A549 (cell line): Measurements from ENCODE around the gene TRPV6. TPM values are rescaled to one million over a fixed set of nuclear protein-coding genes. Genes with fewer than 3 reads are reported as not detected.

ENCODE experiments used
- ATAC-seq, 2 experiments: fragments of 200-7000 bp in 1 of 2; fragments of >200 bp in 1 of 2; cut with Nextera tagmentation in 1 of 2; cut with Tn5 transposase in 1 of 2; 3 replicates each; pipeline versions ENCODE4 v1.8.0 to v1.9.1; 2018 to 2020; ENCODE audit warnings: mild to moderate bottlenecking in 1 of 2, moderate library complexity in 1 of 2
- CTCF ChIA-PET: fragments of 300-600 bp; sonication (Branson Sonifier 250); formaldehyde crosslinking; extraction: SDS; loops from one replicate; lab custom pipeline; 2021; ENCODE audit warnings: antibody characterized with exemption, inconsistent platforms; lab: Yijun Ruan, JAX
- POLR2A ChIA-PET: fragments of 350-600 bp; formaldehyde crosslinking; extraction: SDS; loops from one replicate; lab custom pipeline; 2021; ENCODE audit warnings: antibody characterized with exemption, inconsistent platforms; lab: Yijun Ruan, JAX
- DNase-seq, 2 experiments: peaks; one replicate each; pipeline versions ENCODE4 v3.0.0 to v3.0.0-alpha.2; 2011 to 2016; ENCODE audit warnings: low read depth in 1 of 2, low spot score in 1 of 2
- FAIRE-seq: peaks from 2 replicates; lab custom pipeline; 2011; peaks lifted over from hg19 to GRCh38; lab: Jason Lieb, UNC
- H3K27ac ChIP-seq, 2 experiments: fragments of >200 bp; sonication (Bioruptor Twin); formaldehyde crosslinking; 3 replicates each; pipeline ENCODE4 v1.5.1; 2016 to 2017
- H3K4me1 ChIP-seq: fragments of >200 bp; sonication (Bioruptor Twin); formaldehyde crosslinking; 3 replicates; pipeline ENCODE4 v1.6.1; 2016
- H3K4me2 ChIP-seq: fragments of >200 bp; sonication (Bioruptor Twin); formaldehyde crosslinking; 3 replicates; pipeline ENCODE4 v1.6.1; 2016
- H3K4me3 ChIP-seq: fragments of >200 bp; sonication (Bioruptor Twin); formaldehyde crosslinking; 3 replicates; pipeline ENCODE4 v1.5.1; 2016
- H3K9me3 ChIP-seq: fragments of >200 bp; sonication (Bioruptor Twin); formaldehyde crosslinking; 3 replicates; pipeline ENCODE4 v1.6.1; 2016
- BHLHE40 ChIP-seq: IDR thresholded peaks from 2 replicates; pipeline ENCODE4 v1.6.1; 2012; ENCODE audit warnings: low read depth, low read length, inconsistent platforms
- CEBPB ChIP-seq, 2 experiments: fragments of >200 bp in 1 of 2; sonication (Bioruptor Twin) in 1 of 2; formaldehyde crosslinking in 1 of 2; IDR thresholded peaks; 2 replicates each; pipeline ENCODE4 v1.6.1; 2012 to 2016
- CHD2 ChIP-seq: fragments of 150-350 bp; IDR thresholded peaks from 2 replicates; pipeline ENCODE4 v1.6.1; 2014; ENCODE audit warnings: low read length; ENCODE audit not compliant: partially characterized antibody
- EP300 ChIP-seq, 2 experiments: fragments of >200 bp; sonication (Bioruptor Twin); formaldehyde crosslinking; IDR thresholded peaks; 2 replicates in 1 of 2; 3 replicates in 1 of 2; pipeline ENCODE4 v1.6.1; 2016 to 2017
- ESRRA ChIP-seq: fragments of 150-350 bp; IDR thresholded peaks from 2 replicates; pipeline ENCODE4 v1.6.1; 2014; ENCODE audit warnings: mild to moderate bottlenecking, low read length, borderline replicate concordance
- FOSB ChIP-seq: fragments of 250-450 bp; sonication (Bioruptor Pico); IDR thresholded peaks from 2 replicates; pipeline ENCODE4 v1.5.0; 2020; ENCODE audit warnings: mild to moderate bottlenecking, moderate library complexity
- HOXB13 ChIP-seq: fragments of 250-450 bp; sonication (Bioruptor Pico); IDR thresholded peaks from 2 replicates; pipeline ENCODE4 v1.5.0; 2020; ENCODE audit warnings: low read depth, mild to moderate bottlenecking, moderate library complexity
- JUN ChIP-seq, 2 experiments: fragments of >200 bp; sonication (Bioruptor Twin); formaldehyde crosslinking; IDR thresholded peaks; 2 replicates in 1 of 2; 3 replicates in 1 of 2; pipeline ENCODE4 v1.6.1; 2016 to 2017
- JUNB ChIP-seq: fragments of >200 bp; sonication (Bioruptor Twin); formaldehyde crosslinking; IDR thresholded peaks from 2 replicates; pipeline ENCODE4 v1.6.1; 2016
- NFE2L2 ChIP-seq: fragments of 150-350 bp; conservative IDR thresholded peaks from 2 replicates; pipeline ENCODE4 v1.6.1; 2014; ENCODE audit warnings: low read length
- NR3C1 ChIP-seq: fragments of >200 bp; sonication (Bioruptor Twin); formaldehyde crosslinking; IDR thresholded peaks from 3 replicates; pipeline ENCODE4 v1.6.1; 2017
- PHF8 ChIP-seq: fragments of 200-600 bp; sonication (generic); IDR thresholded peaks from 2 replicates; pipeline ENCODE4 v1.6.1; 2016; ENCODE audit warnings: low read depth, mild to moderate bottlenecking, antibody characterized with exemption, moderate library complexity, borderline replicate concordance
- TFCP2L1 ChIP-seq: fragments of 250-450 bp; sonication (Bioruptor Pico); IDR thresholded peaks from 2 replicates; pipeline ENCODE4 v1.5.0; 2021; ENCODE audit warnings: mild to moderate bottlenecking
- ZSCAN20 ChIP-seq: fragments of 250-450 bp; sonication (Bioruptor Pico); IDR thresholded peaks from 2 replicates; pipeline ENCODE4 v1.8.0; 2022; ENCODE audit warnings: mild to moderate bottlenecking, moderate library complexity
- WGBS: methylation state at CpG from one replicate; pipeline ENCODE4 v1.1.6; 2017; ENCODE audit errors: missing lambda C conversion rate; 5-methylcytosine and 5-hydroxymethylcytosine counted together
- polyA minus RNA-seq: library from RNA; depleted of rRNA, polyadenylated mRNA; stranded (reverse); fragments of >200 nt; gene quantifications from 2 replicates; pipeline ENCODE4 v1.2.3, GENCODE V29; 2011; rRNA and poly(A)+ RNA removed
- polyA plus RNA-seq, 4 experiments: library from polyadenylated mRNA; depleted of rRNA in 3 of 4; stranded (reverse); fragments of >200 nt; fragmentation: RNase III in 1 of 4; extraction: RNeasy Plus Mini Kit Qiagen cat#74134 plus additional on column Dnase treatment in 1 of 4; gene quantifications; 2 replicates in 3 of 4; 3 replicates in 1 of 4; pipeline ENCODE4 v1.2.3, GENCODE V29; 2011 to 2017
- TF ChIP-seq, protein P1 (sequence below): IDR thresholded peaks from 2 replicates; pipeline ENCODE4 v1.6.1; 2012
- TF ChIP-seq, protein P2 (sequence below): fragments of 450-650 bp; IDR thresholded peaks from 2 replicates; pipeline ENCODE4 v1.6.1; 2014; ENCODE audit warnings: antibody characterized with exemption
- TF ChIP-seq, protein P3 (sequence below): fragments of >200 bp; sonication (Bioruptor Twin); formaldehyde crosslinking; IDR thresholded peaks from 3 replicates; pipeline ENCODE4 v1.6.1; 2016
- TF ChIP-seq, protein P4 (sequence below): IDR thresholded peaks from 2 replicates; pipeline ENCODE4 v1.6.1; 2012

Gene TRPV6
- polyA plus RNA-seq (2011; rRNA removed) (0.04 TPM in 1 of 2 replicates, not detected in the other), polyA plus RNA-seq (2017; fragmentation: RNase III; extraction: RNeasy Plus Mini Kit Qiagen cat#74134 plus additional on column Dnase treatment) (not detected in 3 replicates), polyA minus RNA-seq (not detected in 2 replicates)
- polyA plus RNA-seq (2012; cell fraction: cytosol; rRNA removed), result not detected in 2 replicates
- polyA plus RNA-seq (2012; cell fraction: nucleus; rRNA removed), result 0.01 and 0.05 TPM in 2 replicates

DNA sequence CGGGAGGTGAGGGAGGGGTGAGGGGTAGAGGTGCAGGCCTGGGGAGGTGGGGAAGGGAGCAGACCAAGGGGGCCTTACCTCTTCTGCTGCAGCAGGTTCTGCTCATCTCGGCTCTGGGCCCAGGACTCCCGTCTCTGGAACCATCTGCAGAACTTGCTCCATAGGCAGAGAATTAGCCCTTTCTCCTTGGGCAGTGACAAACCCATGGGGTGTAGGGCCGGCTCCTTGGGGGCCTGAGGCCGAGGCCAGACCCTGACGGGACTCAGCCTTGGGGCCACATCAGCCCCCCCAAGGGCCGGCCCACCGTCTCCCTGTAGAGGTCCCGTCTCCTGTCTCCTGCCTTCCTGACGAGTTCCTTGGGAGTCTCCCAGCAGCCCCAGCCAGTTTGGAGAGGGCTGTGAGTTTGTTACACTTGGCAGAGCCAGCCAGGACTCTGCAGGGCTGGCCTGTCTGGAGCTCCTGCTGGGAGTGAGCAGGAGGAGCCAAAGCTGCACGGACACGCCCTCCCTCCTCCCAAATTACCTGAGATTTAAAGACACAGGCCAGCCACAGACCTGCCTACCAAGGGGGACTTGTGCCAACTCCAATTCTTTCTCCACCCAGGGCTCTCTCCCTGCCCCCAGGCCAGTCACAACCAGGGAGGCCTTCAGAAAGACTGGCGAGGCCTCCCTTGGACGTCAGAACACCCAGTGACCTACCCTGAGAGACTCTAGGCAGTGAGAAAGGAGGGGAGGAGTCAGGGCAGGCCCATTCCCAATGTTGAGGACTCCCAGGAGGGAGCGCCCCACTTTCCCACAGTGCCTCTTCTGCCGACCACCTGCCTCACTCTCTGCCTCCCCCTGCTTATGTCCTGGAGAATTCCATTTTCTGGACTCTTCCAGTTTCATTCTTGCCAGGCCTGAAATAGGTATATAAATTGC is at the start of gene TRPV6:
TRPV6 (minus strand) TSS at position 435 of the 920 bp plus-strand sequence.
- no peak for FAIRE-seq
- no peak within 1 kb of the TSS for H3K4me2 ChIP-seq
- ChIA-PET POLR2A (no interaction called here), CTCF (no interaction called here)
- no peak within 1 kb of the TSS for H3K4me3 ChIP-seq
- peak in 1 of 2 experiments; percentile 36; a peak in 2 of 6 replicates for ATAC-seq
- H3K4me1 ChIP-seq, result no peaks in the 10 kb centered on the region
- WGBS, result 26% methylated on average over 8 of the region's 16 CpGs
- H3K27ac ChIP-seq, result no peak within 1 kb of the TSS
- no peaks in the 10 kb centered on the region for H3K9me3 ChIP-seq
- DNase-seq, result no peak
- TF ChIP-seq, protein P1, sequence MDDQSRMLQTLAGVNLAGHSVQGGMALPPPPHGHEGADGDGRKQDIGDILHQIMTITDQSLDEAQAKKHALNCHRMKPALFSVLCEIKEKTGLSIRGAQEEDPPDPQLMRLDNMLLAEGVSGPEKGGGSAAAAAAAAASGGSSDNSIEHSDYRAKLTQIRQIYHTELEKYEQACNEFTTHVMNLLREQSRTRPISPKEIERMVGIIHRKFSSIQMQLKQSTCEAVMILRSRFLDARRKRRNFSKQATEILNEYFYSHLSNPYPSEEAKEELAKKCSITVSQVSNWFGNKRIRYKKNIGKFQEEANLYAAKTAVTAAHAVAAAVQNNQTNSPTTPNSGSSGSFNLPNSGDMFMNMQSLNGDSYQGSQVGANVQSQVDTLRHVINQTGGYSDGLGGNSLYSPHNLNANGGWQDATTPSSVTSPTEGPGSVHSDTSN, result no peak
- TF ChIP-seq ESRRA (no peak), TFCP2L1 (no peak), HOXB13 (CRISPR knock-in tag) (no peak), JUN (IDR thresholded peaks at IDR 0.05) (no peak), PHF8 (no peak), FOSB (CRISPR knock-in tag) (no peak), JUNB (no peak)
- TF ChIP-seq, all 56 proteins: peak for 0

DNA sequence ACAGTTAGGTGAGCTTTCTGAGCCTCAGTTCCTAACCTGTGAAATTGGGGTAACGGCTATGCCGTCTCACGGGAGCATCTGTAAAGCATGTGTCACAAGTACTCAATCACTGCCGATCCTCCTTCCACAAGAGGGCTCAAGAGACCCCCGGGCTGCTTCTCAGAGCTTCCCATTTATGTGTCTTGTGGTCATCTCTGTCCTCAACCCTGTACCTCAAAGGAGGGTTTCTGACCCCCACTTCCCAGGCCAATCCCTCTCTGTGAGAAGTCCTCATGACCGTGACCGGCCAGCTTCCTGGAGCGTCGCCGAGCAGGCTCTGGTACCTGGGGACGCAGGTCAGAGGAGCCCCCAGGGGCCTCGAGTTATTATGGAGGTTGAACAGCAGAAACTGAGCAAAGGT is 48.5 kb upstream of the TRPV6 start:
- WGBS, result 24% methylated on average over 12 of the region's 12 CpGs
- DNase-seq, result no peak
- CTCF ChIA-PET, result interaction anchor here (1.0 kb wide), 1 partner anchor 32 kb away, joined by 3 read pairs; no protein-coding TSS in a partner anchor
- POLR2A ChIA-PET, result no interaction called here
- FAIRE-seq, result no peak
- H3K27ac ChIP-seq, result no peak overlapping the region
- H3K4me1 ChIP-seq, result no peaks in the 10 kb centered on the region
- no peaks in the 10 kb centered on the region for H3K9me3 ChIP-seq
- no peak for ATAC-seq
- TF ChIP-seq NR3C1 (no peak), NFE2L2 (no peak), HOXB13 (CRISPR knock-in tag) (no peak), ZSCAN20 (no peak), CHD2 (no peak), CEBPB (IDR thresholded peaks at IDR 0.05) (no peak), BHLHE40 (no peak)
- TF ChIP-seq, protein P2, sequence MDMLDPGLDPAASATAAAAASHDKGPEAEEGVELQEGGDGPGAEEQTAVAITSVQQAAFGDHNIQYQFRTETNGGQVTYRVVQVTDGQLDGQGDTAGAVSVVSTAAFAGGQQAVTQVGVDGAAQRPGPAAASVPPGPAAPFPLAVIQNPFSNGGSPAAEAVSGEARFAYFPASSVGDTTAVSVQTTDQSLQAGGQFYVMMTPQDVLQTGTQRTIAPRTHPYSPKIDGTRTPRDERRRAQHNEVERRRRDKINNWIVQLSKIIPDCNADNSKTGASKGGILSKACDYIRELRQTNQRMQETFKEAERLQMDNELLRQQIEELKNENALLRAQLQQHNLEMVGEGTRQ, result no peak
- TF ChIP-seq, protein P3, sequence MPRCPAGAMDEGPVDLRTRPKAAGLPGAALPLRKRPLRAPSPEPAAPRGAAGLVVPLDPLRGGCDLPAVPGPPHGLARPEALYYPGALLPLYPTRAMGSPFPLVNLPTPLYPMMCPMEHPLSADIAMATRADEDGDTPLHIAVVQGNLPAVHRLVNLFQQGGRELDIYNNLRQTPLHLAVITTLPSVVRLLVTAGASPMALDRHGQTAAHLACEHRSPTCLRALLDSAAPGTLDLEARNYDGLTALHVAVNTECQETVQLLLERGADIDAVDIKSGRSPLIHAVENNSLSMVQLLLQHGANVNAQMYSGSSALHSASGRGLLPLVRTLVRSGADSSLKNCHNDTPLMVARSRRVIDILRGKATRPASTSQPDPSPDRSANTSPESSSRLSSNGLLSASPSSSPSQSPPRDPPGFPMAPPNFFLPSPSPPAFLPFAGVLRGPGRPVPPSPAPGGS, result no peak
- no peak overlapping the region for H3K4me2 ChIP-seq
- no peak overlapping the region for H3K4me3 ChIP-seq

DNA sequence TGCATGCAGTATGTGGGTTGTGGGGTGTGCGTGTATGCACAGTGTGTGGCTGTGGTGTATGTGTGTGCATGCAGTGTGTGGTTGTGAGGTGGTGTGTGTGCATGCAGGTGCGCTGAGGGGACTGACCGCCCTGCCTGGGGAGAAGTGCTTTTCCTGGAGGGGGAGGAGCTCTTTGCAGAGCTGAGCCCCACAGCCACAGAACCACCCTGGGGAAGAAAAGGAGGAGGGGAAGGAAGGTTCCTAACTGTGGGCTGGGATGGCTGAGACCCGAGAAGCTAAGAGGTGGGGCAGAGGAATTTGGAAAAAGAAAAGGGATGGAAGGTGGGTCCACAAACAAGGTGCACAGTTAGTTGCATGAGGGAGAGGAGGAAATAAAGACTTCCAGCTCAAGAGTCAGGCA is 48.1 kb upstream of the TRPV6 start, which contains the start of gene TRPV5:
TRPV5 (minus strand) TSS at position 123 of the 400 bp plus-strand sequence. CDS start 287 bp downstream, outside the sequence.
- ChIA-PET CTCF (interaction anchor here (1.0 to 1.1 kb wide), 2 partner anchors 32 to 67 kb away, joined by 3 read pairs; no protein-coding TSS in a partner anchor), POLR2A (no interaction called here)
- DNase-seq (no peak), ATAC-seq (no peak; a peak in 1 of 6 replicates), FAIRE-seq (no peak)
- Histone ChIP-seq H3K4me3 (no peak within 1 kb of the TSS), H3K27ac (no peak within 1 kb of the TSS), H3K9me3 (no peaks in the 10 kb centered on the region), H3K4me2 (no peak within 1 kb of the TSS), H3K4me1 (no peaks in the 10 kb centered on the region)
- TF ChIP-seq, protein P4, sequence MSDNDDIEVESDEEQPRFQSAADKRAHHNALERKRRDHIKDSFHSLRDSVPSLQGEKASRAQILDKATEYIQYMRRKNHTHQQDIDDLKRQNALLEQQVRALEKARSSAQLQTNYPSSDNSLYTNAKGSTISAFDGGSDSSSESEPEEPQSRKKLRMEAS, result no peak
- TF ChIP-seq EP300 (IDR thresholded peaks at IDR 0.05), result no peak
- TF ChIP-seq, protein P3, result no peak
- 26% methylated on average over 4 of the region's 4 CpGs for WGBS
